NCI-H2081 (cell line): ENCODE results near the gene BCR.
"Not testable (repeated sequence)": the region's sequence is repeated elsewhere in the genome, so short reads cannot be mapped to it uniquely, and the experiment has no call there.

Source experiments
- DNase-seq, 2 experiments: peaks; one replicate each; lab custom pipeline; 2025; lab: John Stamatoyannopoulos, UW

BCR gene

GRCh38 chr22:23289851-23290724, 109.8 kb downstream of the BCR start:
- DNase-seq, result no peak

DNA sequence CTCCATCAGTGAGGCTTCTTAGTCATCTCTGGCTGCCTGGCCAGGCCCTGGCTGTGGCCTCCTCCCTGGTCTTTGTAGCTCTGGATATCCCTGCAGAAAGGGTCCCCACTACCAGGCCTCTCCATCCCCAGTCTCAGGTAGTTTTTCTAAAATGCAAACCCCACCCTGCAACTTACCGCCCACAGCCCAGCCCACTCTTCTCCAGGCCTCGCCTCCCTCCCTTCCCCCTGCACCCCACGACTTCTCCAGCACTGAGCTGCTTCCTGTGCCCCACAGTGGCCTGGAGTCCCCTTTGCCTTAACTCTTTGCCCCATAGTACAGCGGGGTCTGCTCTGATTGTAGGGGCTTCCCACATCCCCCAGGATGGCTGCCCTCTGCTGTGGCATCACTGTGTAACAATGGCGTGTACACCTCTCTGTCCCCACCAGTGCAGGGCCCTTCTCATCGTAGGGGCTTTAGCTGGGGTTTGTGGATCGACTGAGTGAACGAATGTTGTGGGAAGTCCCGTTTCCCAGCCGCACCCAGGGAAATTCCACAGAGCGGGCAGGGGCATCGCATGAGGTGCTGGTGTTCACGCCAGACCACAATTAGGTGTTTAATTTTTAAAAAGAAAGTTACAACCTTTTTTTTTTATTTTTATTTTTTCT, 111.6 kb downstream of the BCR start:
- DNase-seq, result no peak

GRCh38 chr22:23292453-23293350, 112.4 kb downstream of the BCR start:
- no peak for DNase-seq

- no peak for DNase-seq
These were observed 113.4 kb downstream of the BCR start for GRCh38 chr22:23293720-23294119.

GRCh38 chr22:23294221-23294620, 113.9 kb downstream of the BCR start:
- no peak for DNase-seq

DNA sequence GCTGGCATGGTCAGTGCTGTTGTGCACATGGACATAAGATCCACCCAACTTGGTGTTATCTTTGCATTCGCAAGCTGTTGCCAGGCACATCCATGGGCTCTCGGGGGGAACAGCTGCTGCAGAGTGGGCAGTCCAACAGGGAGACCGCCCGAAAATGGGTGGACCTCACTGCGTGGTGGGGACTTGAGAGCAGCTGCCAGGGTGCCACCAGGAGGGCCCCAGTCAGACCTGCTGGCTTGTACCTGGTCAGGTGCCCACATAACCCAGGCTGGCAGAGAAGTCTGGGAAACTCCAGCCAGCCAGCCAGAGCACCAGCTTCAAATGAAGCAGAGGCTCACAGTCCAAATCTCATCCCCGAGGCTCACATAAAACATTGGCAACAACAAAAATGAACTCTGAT, 120.2 kb downstream of the BCR start:
- no peak for DNase-seq

DNA sequence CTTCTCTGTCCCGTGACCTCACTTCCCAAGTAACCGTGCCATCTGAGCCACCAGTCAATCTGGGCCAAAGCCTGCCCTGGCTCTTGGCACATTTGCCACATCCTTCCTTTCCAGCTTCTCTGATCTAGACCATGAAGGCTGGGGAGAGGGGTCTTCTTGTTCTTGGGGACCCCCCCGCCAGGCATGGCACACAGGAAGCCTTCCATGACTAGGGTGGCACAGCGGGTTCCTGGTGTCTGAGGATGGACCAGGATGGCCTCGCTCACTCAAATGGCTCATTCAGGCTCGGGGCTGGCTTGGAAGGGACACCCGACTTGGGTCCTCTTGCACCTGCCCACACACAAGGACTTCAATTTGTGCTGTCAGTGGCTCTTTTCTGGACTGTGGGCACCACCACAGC, 121.3 kb downstream of the BCR start:
- DNase-seq, result no peak

GRCh38 chr22:23302171-23303002, 122.1 kb downstream of the BCR start:
- DNase-seq, result no peak

- no peak for DNase-seq
These were observed 125.1 kb downstream of the BCR start for GRCh38 chr22:23305321-23305910.

- DNase-seq, result peak in 1 of 2 experiments; percentile 32
These were observed 125.6 kb downstream of the BCR start for GRCh38 chr22:23305922-23306374.

GRCh38 chr22:23306438-23306921, 126.2 kb downstream of the BCR start:
- DNase-seq, result no peak

DNA sequence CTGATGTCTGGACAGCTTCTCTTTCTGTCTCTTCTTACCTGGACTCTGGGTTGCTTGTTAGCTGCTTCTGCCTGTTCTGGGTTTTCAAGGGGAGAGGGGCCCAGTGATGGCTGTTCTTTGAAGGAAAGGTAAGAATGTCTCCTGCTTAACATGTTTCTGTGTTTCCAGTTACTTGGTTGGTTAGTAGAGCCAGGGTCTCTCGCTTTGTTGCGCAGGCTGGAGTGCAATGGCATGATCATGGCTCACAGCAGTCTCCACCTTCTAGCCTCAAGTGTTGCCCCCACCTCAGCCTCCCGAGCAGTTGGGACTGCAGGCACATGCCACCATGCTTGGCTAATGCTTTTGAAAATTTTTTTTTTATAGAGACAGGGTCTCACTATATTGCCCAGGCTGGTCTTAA, 126.6 kb downstream of the BCR start:
- DNase-seq, result no peak

GRCh38 chr22:23307511-23307910, 127.2 kb downstream of the BCR start:
- not testable (repeated sequence) for DNase-seq

DNA sequence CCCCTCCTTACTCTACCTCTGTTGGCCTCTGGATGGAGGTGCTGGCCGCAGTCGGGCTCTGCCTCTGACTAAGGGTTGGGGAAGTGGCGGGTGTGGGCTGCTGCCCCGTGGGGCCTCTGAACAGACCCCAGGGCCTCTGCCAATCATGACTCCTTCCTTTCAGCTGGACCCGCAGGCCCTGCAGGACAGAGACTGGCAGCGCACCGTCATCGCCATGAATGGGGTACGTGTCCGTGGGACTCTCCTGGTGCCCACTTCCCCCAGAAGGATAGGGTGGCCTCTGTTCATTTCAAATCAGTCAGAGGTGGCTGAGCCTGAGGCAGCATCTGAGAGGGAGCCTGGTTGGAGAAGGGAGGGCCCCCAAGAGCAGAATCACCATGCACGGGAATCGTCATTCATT, 129.0 kb downstream of the BCR start:
- DNase-seq, result not testable (repeated sequence)

DNA sequence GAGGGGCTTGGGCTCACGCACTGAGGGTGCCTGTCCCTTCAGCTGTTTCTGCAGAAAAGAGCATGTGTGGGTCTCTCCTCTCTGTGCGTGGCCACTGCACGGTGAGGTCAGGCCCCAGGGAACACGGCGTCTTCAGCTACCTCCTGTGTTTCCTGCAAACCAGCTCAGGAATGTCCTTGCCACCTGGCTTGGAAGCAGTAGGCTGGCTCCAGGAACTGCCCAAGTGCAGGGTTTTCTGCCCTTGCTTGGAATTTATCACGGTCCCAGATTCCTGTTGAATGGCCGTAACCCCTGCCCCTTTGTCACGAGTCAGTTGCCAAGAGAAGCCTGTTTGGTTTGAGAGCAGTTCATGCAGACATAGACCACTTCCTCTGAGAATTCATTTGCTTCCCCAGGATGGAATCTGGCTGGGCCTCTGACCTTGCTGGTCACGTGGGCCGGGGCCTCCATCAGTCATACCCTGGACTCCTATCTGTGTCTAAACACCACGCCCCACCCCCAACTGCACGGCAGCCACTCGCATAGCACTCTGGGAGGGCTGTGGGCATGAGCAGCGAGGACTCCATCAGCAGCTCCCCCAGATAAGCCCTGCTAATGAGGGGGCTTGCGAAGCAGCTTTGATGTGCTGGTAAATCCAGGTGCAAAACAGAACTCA, 130.3 kb downstream of the BCR start:
- not testable (repeated sequence) for DNase-seq

DNA sequence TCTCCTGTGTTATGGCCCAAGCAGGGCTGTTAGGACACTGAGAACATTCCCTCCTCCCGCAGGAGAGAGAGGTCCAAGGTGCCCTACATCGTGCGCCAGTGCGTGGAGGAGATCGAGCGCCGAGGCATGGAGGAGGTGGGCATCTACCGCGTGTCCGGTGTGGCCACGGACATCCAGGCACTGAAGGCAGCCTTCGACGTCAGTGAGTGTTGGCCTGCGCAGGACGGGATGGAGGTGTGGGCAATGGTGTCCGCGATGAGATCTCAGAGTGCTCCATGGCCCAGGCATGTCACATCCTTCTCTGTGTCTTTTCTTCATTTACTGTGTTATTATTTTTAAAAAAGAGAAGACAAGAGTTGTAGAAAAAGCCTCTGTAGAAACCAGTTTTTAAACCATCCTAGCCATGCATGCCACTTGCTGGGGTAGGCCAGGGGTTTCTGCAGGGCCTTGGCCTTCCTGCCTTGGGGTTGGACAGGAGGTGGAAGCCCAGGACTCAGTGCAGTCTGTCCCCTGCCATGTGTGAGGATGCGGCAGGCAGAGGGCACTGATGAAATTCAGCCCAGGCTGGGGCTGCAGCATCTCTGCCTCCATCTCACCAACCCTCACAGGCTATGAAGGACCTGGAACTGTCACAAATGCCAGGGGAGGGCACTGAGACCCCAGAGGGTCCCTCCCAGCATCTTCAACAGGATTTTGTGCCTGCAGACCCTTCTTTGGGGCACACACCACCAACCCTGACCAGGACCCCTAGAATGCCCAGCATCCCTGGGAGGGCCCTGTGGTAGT, 131.5 kb downstream of the BCR start:
- DNase-seq, result not testable (repeated sequence)

GRCh38 chr22:23313791-23314567, 133.7 kb downstream of the BCR start:
- DNase-seq, result no peak

GRCh38 chr22:23315341-23315917, 135.1 kb downstream of the BCR start:
- peak; percentile 17 to 37 for DNase-seq
